ENCODE measurements around the gene HJURP.

HJURP gene

DNA sequence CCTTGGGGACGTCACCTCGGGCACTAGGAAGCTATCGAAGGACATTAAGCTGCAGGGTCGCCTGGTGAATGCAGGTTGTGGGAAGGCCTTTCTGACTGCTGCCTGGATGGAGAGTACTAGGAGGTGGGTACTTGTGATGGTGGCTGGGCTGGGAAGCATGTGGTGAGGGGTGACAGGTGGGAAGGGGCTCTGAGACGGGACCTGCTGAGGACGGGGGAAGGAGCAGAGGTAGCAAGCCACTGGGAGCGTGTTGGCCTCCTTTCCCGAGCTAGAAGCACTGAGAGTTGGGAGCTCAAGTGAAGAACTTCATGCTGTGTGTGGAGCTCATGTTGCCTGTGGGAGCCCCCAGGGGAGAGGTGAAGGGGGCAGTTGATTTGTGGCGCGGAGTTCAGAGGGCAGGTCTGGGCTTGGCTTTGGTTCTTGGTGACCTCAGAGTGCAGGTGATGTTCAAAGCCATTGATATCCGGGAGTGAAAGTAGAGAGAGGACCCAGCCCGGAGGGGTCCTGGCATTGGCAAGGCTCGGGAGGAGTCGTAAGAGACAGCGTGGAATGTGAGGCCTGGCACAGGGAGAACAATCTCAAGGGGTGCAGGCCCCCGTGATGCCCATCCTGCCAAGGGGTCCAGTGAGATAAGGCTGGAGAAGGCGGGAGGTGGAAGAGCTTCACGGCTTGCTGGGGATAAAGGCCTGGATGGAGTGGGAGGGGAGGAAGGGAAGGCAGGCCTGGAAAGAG, 63.0 kb downstream of the HJURP start:
- DNase-seq: no peak

DNA sequence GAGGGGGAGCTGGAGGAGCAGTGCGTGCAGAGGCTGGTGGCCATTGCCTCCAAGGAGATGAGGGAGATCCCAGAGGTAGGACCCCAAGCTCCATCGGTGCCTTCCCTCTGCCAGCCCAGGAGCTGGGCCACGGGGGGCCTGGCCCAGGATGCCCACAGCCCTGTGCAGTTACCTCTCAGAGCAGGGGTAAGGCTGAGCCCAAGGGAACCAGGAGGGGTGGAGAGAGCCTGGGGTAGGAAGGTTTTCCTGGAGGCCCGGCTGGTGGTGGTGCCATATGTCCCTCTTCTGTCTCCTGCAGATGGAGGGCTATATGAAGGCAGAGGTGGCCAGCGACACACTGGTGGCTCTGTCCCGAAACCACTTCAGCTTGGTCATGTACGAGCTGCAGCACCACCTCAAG, 64.8 kb downstream of the HJURP start:
- DNase-seq: no peak

Measured in GDM1 (cell line).